Measurements from ENCODE around the gene BCAS3. TPM values are rescaled to one million over a fixed set of nuclear protein-coding genes. Genes with fewer than 3 reads are reported as not detected.
"Not testable (repeated sequence)": the region's sequence is repeated elsewhere in the genome, so short reads cannot be mapped to it uniquely, and the experiment has no call there.

BCAS3 gene
- polyA plus RNA-seq, 3 donors from 2014 or later = 26.3 to 53.8 (median 50.1) TPM

DNA sequence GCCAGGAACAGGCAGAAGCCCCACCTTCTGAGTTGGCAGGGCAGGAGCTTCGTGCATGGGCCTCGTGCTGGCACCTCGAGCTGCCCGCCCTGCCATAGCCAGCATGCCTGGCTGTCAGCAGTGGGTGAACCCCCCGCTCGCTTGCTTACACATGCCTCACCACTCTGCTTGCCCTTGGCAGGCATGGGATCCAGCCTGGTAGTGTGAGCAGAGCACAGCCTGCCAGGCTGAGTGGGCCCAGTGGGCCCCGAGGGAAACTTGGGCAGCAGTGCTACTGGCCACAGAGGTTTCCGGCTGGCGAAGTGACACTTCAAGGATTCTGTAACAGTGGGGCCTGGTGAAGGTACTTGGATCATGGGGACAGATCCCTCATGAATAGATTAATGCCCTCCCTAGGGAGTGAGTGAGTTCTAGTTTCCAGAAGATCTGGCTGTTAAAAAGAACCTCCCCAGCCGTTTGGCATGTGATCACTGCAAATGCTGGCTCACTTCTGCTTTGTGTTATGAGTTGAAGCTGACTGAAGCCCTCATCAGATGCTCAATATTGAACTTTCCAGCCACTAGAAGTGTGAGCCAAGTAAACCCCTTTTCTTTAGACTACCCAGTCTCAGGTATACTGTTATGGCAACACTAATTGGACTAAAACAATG lies 114.7 kb downstream of the BCAS3 start:
- H3K36me3 Mint-ChIP-seq = no peaks in the 10 kb centered on the region
- H3K27ac Mint-ChIP-seq = peak overlapping the region in 1 of 6 donors; percentile 36

DNA sequence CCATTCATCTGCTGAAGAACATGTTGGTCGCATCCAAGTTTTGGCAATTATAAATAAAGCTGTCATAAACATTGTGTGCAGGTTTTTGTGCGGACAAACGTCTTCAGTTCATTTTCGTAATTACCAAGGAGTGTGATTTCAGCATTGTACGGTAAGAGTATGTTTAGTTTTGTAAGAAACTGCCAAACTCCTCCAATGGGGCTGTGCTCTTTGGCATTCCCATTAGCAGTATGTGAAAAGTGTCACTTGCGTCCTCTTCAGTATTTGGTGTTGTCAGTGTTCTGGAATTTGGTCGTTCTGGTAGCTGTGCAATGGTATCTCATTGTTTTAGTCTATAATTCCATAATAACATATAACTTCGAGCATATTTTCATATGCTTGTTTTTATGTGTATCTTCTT lies 120.9 kb downstream of the BCAS3 start:
- Mint-ChIP-seq H3K36me3 (no peaks in the 10 kb centered on the region), H3K4me1 (peaks cover 5 to 9% of the 10 kb centered on the region in 2 donors), H3K4me3 (no peak overlapping the region), H3K27ac (no peak overlapping the region), H3K9me3 (no peaks in the 10 kb centered on the region), H3K27me3 (ENCODE audit: low read depth in 3 of 3) (no peaks in the 10 kb centered on the region)
- DNase-seq = no peak

More for the DNA sequence above, 114.7 kb downstream of the BCAS3 start:
- no peak overlapping the region for H3K4me3 Mint-ChIP-seq
- DNase-seq = no peak
- H3K27me3 Mint-ChIP-seq (ENCODE audit: low read depth in 3 of 3) = peaks cover 0 to 2% (median 0%) of the 10 kb centered on the region in 3 donors
- peaks cover 5 to 9% of the 10 kb centered on the region in 2 donors for H3K4me1 Mint-ChIP-seq
- H3K9me3 Mint-ChIP-seq = no peaks in the 10 kb centered on the region

- Mint-ChIP-seq H3K36me3 (no peaks in the 10 kb centered on the region), H3K27ac (no peak overlapping the region), H3K4me3 (no peak overlapping the region), H3K27me3 (ENCODE audit: low read depth in 3 of 3) (no peaks in the 10 kb centered on the region), H3K4me1 (no peaks in the 10 kb centered on the region), H3K9me3 (no peaks in the 10 kb centered on the region)
- DNase-seq = no peak
These were observed 124.7 kb downstream of the BCAS3 start for GRCh38 chr17:60802377-60802776.

GRCh38 chr17:60803059-60803458 lies 125.4 kb downstream of the BCAS3 start:
- Mint-ChIP-seq H3K27me3 (ENCODE audit: low read depth in 3 of 3) (no peaks in the 10 kb centered on the region), H3K4me1 (no peaks in the 10 kb centered on the region), H3K9me3 (no peaks in the 10 kb centered on the region), H3K27ac (no peak overlapping the region), H3K4me3 (no peak overlapping the region), H3K36me3 (no peaks in the 10 kb centered on the region)
- no peak for DNase-seq

DNA sequence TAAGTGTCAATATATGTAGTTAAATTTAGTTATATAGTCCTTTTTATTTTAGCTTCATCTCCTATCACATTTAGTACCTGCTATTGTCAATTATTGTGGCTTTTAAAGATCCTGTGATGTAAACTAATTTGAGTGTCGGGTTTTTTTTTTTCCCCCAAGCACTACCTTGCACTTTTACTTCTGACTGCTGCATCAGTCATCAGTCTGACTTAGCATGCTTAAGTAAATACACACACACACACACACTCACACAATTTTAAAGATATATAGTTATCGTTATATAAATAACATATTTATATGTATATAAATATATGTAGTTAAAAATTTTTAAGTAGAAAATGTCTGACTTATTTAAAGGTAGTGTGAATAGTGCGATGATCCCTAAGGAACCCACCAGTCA lies 127.2 kb downstream of the BCAS3 start:
- H3K27me3 Mint-ChIP-seq (ENCODE audit: low read depth in 3 of 3) = no peaks in the 10 kb centered on the region
- no peak overlapping the region for H3K4me3 Mint-ChIP-seq
- no peaks in the 10 kb centered on the region for H3K9me3 Mint-ChIP-seq
- H3K4me1 Mint-ChIP-seq = peaks cover 5 to 12% of the 10 kb centered on the region in 2 donors
- no peak for DNase-seq
- H3K36me3 Mint-ChIP-seq = peaks cover 6 to 11% (median 9%) of the 10 kb centered on the region in 3 donors
- no peak overlapping the region for H3K27ac Mint-ChIP-seq

GRCh38 chr17:60809421-60809820 lies 131.8 kb downstream of the BCAS3 start:
- Mint-ChIP-seq H3K27me3 (ENCODE audit: low read depth in 3 of 3) (no peaks in the 10 kb centered on the region), H3K36me3 (peaks cover 16 to 34% (median 18%) of the 10 kb centered on the region in 3 donors), H3K27ac (no peak overlapping the region), H3K9me3 (peaks cover 0 to 3% (median 0%) of the 10 kb centered on the region in 6 donors), H3K4me1 (peaks cover 5 to 14% of the 10 kb centered on the region in 2 donors), H3K4me3 (no peak overlapping the region)
- DNase-seq = no peak

GRCh38 chr17:60814941-60815340 lies 137.3 kb downstream of the BCAS3 start:
- H3K27ac Mint-ChIP-seq; DNase-seq; H3K9me3 Mint-ChIP-seq; H3K4me3 Mint-ChIP-seq; H3K27me3 Mint-ChIP-seq (ENCODE audit: low read depth in 3 of 3); H3K4me1 Mint-ChIP-seq: not testable (repeated sequence)
- H3K36me3 Mint-ChIP-seq = peaks cover 7 to 23% (median 12%) of the 10 kb centered on the region in 3 donors

DNA sequence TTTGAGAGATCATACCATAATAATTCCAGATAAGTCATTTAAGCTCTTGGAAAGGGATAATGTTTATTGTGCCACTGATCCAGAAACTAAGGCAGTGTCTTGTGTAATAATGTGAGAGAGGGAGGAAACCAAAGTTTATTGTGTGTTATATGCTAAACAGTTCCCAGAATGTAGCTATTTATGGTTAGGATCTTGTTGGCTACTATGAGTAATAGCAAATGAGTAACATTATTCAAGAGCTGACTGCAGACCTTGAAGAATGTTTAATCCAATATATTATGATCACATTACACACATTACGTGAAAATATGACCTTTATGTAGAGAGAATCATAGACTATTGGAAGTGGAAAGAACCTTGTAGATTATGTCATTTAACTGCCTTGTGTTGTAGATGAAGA lies 139.5 kb downstream of the BCAS3 start:
- H3K27ac Mint-ChIP-seq = no peak overlapping the region
- H3K36me3 Mint-ChIP-seq = peaks cover 0 to 10% (median under 1%) of the 10 kb centered on the region in 3 donors
- H3K9me3 Mint-ChIP-seq = peaks cover 0 to 3% (median 0%) of the 10 kb centered on the region in 6 donors

GRCh38 chr17:60819447-60820130 lies 141.9 kb downstream of the BCAS3 start:
- no peak overlapping the region for H3K27ac Mint-ChIP-seq

More for the DNA sequence above, 139.5 kb downstream of the BCAS3 start:
- no peak for DNase-seq
- Mint-ChIP-seq H3K27me3 (ENCODE audit: low read depth in 3 of 3) (no peaks in the 10 kb centered on the region), H3K4me1 (no peaks in the 10 kb centered on the region), H3K4me3 (no peak overlapping the region)

GRCh38 chr17:60823515-60823914 lies 145.9 kb downstream of the BCAS3 start:
- Mint-ChIP-seq H3K36me3 (no peaks in the 10 kb centered on the region), H3K9me3 (no peaks in the 10 kb centered on the region), H3K4me3 (no peak overlapping the region), H3K4me1 (no peaks in the 10 kb centered on the region), H3K27ac (no peak overlapping the region), H3K27me3 (ENCODE audit: low read depth in 3 of 3) (no peaks in the 10 kb centered on the region)
- no peak for DNase-seq

More at GRCh38 chr17:60819447-60820130, 141.9 kb downstream of the BCAS3 start:
- no peak for DNase-seq
- H3K4me1 Mint-ChIP-seq = no peaks in the 10 kb centered on the region
- no peaks in the 10 kb centered on the region for H3K9me3 Mint-ChIP-seq
- no peaks in the 10 kb centered on the region for H3K36me3 Mint-ChIP-seq
- no peak overlapping the region for H3K4me3 Mint-ChIP-seq
- H3K27me3 Mint-ChIP-seq (ENCODE audit: low read depth in 3 of 3) = no peaks in the 10 kb centered on the region

DNA sequence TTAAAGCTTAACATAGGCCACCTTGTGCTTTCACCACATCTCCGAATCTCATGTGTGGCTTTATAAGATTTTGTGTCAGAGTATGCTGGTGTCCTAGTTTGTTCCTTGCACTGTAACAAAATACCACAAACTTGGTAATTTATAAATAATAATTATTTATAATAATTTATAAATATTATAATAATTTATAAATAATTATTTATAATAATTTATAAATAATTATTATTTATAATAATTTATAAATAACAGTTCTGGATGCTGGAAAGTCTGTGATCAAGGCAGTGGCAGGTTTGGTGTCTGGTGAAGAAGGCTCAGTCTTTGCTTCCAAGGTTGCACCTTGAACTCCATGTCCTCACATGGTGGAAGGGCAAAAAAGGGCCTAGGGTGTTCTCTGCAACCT lies 147.7 kb downstream of the BCAS3 start:
- H3K4me1 Mint-ChIP-seq = no peaks in the 10 kb centered on the region

GRCh38 chr17:60827943-60828342 lies 150.3 kb downstream of the BCAS3 start:
- no peak overlapping the region for H3K27ac Mint-ChIP-seq
- DNase-seq = no peak
- no peaks in the 10 kb centered on the region for H3K4me1 Mint-ChIP-seq
- H3K9me3 Mint-ChIP-seq = no peaks in the 10 kb centered on the region
- H3K27me3 Mint-ChIP-seq (ENCODE audit: low read depth in 3 of 3) = peaks cover 0 to 3% (median 0%) of the 10 kb centered on the region in 3 donors
- H3K36me3 Mint-ChIP-seq = no peaks in the 10 kb centered on the region
- H3K4me3 Mint-ChIP-seq = no peak overlapping the region

More for the DNA sequence above, 147.7 kb downstream of the BCAS3 start:
- no peaks in the 10 kb centered on the region for H3K9me3 Mint-ChIP-seq
- H3K4me3 Mint-ChIP-seq = no peak overlapping the region
- H3K36me3 Mint-ChIP-seq = no peaks in the 10 kb centered on the region
- H3K27me3 Mint-ChIP-seq (ENCODE audit: low read depth in 3 of 3) = peaks cover 0 to 3% (median 0%) of the 10 kb centered on the region in 3 donors
- no peak overlapping the region for H3K27ac Mint-ChIP-seq
- DNase-seq = no peak

- H3K27ac Mint-ChIP-seq = no peak overlapping the region
- peaks cover 0 to 5% (median 0%) of the 10 kb centered on the region in 3 donors for H3K27me3 Mint-ChIP-seq (ENCODE audit: low read depth in 3 of 3)
- no peak for DNase-seq
- H3K9me3 Mint-ChIP-seq = no peaks in the 10 kb centered on the region
- no peaks in the 10 kb centered on the region for H3K36me3 Mint-ChIP-seq
- no peaks in the 10 kb centered on the region for H3K4me1 Mint-ChIP-seq
- H3K4me3 Mint-ChIP-seq = no peak overlapping the region
These were observed 154.5 kb downstream of the BCAS3 start for GRCh38 chr17:60832151-60832585.

GRCh38 chr17:60832631-60833030 lies 155.0 kb downstream of the BCAS3 start:
- Mint-ChIP-seq H3K9me3 (no peaks in the 10 kb centered on the region), H3K36me3 (no peaks in the 10 kb centered on the region), H3K27ac (no peak overlapping the region), H3K4me1 (no peaks in the 10 kb centered on the region), H3K27me3 (ENCODE audit: low read depth in 3 of 3) (peaks cover 0 to 5% (median 0%) of the 10 kb centered on the region in 3 donors), H3K4me3 (no peak overlapping the region)
- DNase-seq = no peak

Data from immature natural killer cell (primary cell).